ENCODE results near the gene HOXA5.

GRCh38 chr7:27134392-27134791 is 9.1 kb downstream of the HOXA5 start:
- no peak for TF ChIP-seq CTCF (conservative IDR thresholded peaks at IDR 0.05 in 1 of 2, IDR thresholded peaks at IDR 0.05 in 1 of 2; ENCODE audit: low read depth in 1 of 2, low read length in 2 of 2)
- no peak for TF ChIP-seq EZH2 (IDR thresholded peaks at IDR 0.05; ENCODE audit: low read length, missing control alignments)

Measured in fibroblast of lung (primary cell).